ENCODE data around the gene SLC4A11.

SLC4A11 gene

GRCh38 chr20:3258429-3258828 lies 19.4 kb upstream of the SLC4A11 start:
- H3K27me3 Mint-ChIP-seq: no peaks in the 10 kb centered on the region
- H3K4me1 Mint-ChIP-seq: no peaks in the 10 kb centered on the region
- DNase-seq (ENCODE audit: low spot score in 2 of 2): no peak
- H3K27ac Mint-ChIP-seq: no peak overlapping the region
- no peak overlapping the region for H3K4me3 Mint-ChIP-seq
- H3K9me3 Mint-ChIP-seq: no peaks in the 10 kb centered on the region
- H3K36me3 Mint-ChIP-seq: peaks cover 31% of the 10 kb centered on the region
- ATAC-seq (ENCODE audit: low read depth): no peak

- no peaks in the 10 kb centered on the region for H3K9me3 Mint-ChIP-seq
- H3K36me3 Mint-ChIP-seq: peaks cover 27% of the 10 kb centered on the region
- ATAC-seq (ENCODE audit: low read depth): no peak
- H3K4me1 Mint-ChIP-seq: no peaks in the 10 kb centered on the region
- DNase-seq (ENCODE audit: low spot score in 2 of 2): no peak
- no peak overlapping the region for H3K4me3 Mint-ChIP-seq
- H3K27ac Mint-ChIP-seq: no peak overlapping the region
- H3K27me3 Mint-ChIP-seq: no peaks in the 10 kb centered on the region
Measured at GRCh38 chr20:3255728-3256127, 16.7 kb upstream of the SLC4A11 start.

DNA sequence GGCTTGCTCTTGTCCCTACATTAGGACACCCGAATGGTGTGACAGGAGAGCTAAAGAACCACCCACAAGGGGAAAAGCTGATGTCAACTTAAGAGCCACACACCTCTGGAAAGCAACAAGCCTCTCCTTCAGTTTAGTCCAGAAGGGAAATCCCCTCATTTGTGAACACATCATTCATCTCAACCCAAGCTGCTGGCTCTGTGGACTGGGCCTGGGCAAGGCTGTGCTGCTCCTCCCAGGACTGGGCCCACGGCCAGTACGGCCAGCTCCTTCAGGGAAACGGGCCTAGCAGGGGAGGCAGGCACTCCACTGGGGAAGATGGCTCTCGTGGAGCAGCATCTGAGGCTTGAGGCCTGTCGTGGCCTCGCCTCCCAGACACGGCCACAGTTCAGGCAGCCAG lies 12.8 kb upstream of the SLC4A11 start:
- no peak for ATAC-seq (ENCODE audit: low read depth)
- DNase-seq (ENCODE audit: low spot score in 2 of 2): no peak

GRCh38 chr20:3250091-3250504 lies 11.1 kb upstream of the SLC4A11 start:
- Mint-ChIP-seq H3K4me1 (peaks cover 2% of the 10 kb centered on the region), H3K27ac (no peak overlapping the region), H3K36me3 (peaks cover 7% of the 10 kb centered on the region), H3K27me3 (peaks cover 2% of the 10 kb centered on the region), H3K9me3 (no peaks in the 10 kb centered on the region), H3K4me3 (no peak overlapping the region)
- no peak for DNase-seq (ENCODE audit: low spot score in 2 of 2)
- no peak for ATAC-seq (ENCODE audit: low read depth)

More for the DNA sequence above, 12.8 kb upstream of the SLC4A11 start:
- Mint-ChIP-seq H3K4me3 (no peak overlapping the region), H3K27ac (no peak overlapping the region), H3K27me3 (peaks cover 2% of the 10 kb centered on the region), H3K36me3 (peaks cover 17% of the 10 kb centered on the region), H3K9me3 (no peaks in the 10 kb centered on the region), H3K4me1 (peaks cover 2% of the 10 kb centered on the region)

DNA sequence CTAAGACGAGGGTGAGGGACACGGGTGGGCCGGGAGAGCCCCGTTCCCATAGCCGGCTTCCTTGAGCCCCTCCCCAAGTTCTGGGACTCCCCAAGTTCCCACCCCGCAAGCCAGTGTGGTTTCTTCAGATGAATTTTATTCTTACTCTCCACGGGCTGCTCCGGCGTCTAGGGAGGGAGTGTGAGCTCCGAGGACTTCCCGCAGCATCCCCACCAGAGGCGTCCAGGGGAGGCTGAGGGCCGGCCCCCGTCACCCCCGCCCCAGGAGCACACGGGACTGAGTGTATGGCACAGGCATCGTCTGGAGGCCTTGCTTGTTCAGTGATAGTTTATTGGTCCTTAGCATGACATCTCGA lies 10.0 kb upstream of the SLC4A11 start:
- no peak overlapping the region for H3K27ac Mint-ChIP-seq
- peaks cover 2% of the 10 kb centered on the region for H3K4me1 Mint-ChIP-seq
- H3K9me3 Mint-ChIP-seq: no peaks in the 10 kb centered on the region
- H3K27me3 Mint-ChIP-seq: peaks cover 2% of the 10 kb centered on the region
- ATAC-seq (ENCODE audit: low read depth) (no peak), DNase-seq (ENCODE audit: low spot score in 2 of 2) (no peak)
- peaks cover 5% of the 10 kb centered on the region for H3K36me3 Mint-ChIP-seq
- H3K4me3 Mint-ChIP-seq: peak overlapping the region; percentile 51

DNA sequence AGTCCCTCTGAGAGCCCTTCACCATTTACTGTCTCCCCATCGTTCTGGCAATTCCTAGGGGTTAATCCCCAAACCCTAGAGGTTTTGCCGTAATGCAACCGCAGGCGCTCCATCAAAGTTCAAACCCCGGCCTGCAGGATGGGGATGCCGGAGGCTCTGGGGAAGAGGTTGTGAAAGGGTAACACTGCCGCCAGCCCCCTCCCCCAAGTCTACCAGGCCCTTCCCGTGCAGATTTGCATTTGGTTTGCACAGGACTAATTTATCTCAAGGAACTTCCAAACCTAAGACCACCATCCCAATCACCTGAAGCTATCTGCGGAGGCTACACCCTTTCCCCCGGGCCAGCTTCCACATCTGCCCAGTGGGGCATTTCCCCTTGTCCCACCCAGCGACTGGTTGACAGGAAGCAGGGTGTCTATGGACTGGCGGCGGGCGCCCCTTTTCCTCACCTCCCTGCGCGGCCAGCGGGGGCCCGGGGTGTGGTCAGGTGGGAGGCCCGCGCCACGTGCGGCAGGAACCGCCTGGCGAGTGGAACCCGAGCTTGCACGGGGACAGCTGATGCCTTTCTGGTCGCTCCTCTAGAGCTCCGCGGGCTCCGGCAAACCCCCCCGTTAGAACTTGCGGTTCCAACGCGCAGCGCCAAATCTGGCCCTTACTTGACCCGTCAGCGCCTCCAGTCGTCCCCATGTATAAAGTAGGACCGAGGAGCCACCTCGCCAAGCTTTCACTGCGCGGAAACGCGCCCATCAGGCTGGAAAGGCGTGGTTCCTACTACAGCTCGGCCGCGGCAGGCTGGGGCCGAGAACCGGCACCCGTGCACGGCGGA lies 9.4 kb upstream of the SLC4A11 start:
- Mint-ChIP-seq H3K9me3 (no peaks in the 10 kb centered on the region), H3K4me3 (peak overlapping the region; percentile 51), H3K27me3 (peaks cover 3% of the 10 kb centered on the region), H3K36me3 (peaks cover 5% of the 10 kb centered on the region), H3K27ac (no peak overlapping the region), H3K4me1 (peaks cover 2% of the 10 kb centered on the region)
- ATAC-seq (ENCODE audit: low read depth): peak; percentile 50
- DNase-seq (ENCODE audit: low spot score in 2 of 2): no peak

DNA sequence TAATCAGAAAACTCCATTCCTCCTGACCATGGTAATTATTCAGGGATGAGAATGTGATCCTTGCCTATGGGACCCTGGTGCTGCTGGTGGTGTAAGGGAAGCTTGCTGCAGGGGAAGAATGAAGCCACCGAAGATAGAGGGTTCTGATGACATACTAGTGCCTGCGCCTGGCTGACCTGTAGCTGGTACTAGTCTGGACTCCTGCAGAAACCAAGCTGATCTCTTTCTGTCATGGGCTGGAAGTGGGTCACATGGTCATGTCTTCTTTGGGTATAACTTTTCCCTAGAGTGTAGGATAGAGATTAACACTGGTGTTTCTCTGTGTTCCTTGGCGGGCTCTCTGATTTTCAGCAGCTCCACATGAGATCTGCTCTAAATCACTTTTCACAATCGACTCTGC lies 8.6 kb upstream of the SLC4A11 start:
- Mint-ChIP-seq H3K36me3 (peaks cover 5% of the 10 kb centered on the region), H3K27me3 (peaks cover 3% of the 10 kb centered on the region), H3K4me3 (peak overlapping the region; percentile 11), H3K9me3 (no peaks in the 10 kb centered on the region), H3K4me1 (peaks cover 2% of the 10 kb centered on the region), H3K27ac (no peak overlapping the region)
- DNase-seq (ENCODE audit: low spot score in 2 of 2) (no peak), ATAC-seq (ENCODE audit: low read depth) (no peak)

GRCh38 chr20:3246682-3247081 lies 7.7 kb upstream of the SLC4A11 start:
- Mint-ChIP-seq H3K4me3 (no peak overlapping the region), H3K27ac (no peak overlapping the region), H3K4me1 (peaks cover 2% of the 10 kb centered on the region), H3K9me3 (no peaks in the 10 kb centered on the region), H3K36me3 (no peaks in the 10 kb centered on the region), H3K27me3 (peaks cover 3% of the 10 kb centered on the region)
- no peak for ATAC-seq (ENCODE audit: low read depth)
- no peak for DNase-seq (ENCODE audit: low spot score in 2 of 2)

- Mint-ChIP-seq H3K36me3 (no peaks in the 10 kb centered on the region), H3K4me3 (no peak overlapping the region), H3K9me3 (no peaks in the 10 kb centered on the region), H3K27me3 (peaks cover 7% of the 10 kb centered on the region), H3K4me1 (peaks cover 2% of the 10 kb centered on the region), H3K27ac (no peak overlapping the region)
- ATAC-seq (ENCODE audit: low read depth) (no peak), DNase-seq (ENCODE audit: low spot score in 2 of 2) (no peak)
Measured at GRCh38 chr20:3245711-3246110, 6.7 kb upstream of the SLC4A11 start.

DNA sequence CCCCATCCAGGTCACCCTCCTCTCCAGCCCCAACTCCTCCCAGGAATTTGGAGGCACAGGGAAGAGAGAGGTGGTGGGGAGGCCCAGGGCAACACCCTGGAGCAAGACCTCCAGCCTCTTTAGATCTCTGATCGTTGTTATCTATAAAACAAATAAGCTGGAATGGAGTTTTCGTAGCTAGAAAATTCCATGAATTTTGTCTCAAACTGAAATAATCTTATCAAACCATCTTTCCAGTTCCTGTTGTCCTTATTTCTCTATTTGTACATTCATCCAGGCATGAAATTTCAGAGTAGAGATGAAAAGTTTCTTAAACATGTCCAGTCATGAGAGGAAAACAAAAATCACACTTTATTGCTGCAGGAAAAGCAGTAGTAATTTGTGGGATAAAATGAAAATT lies 6.2 kb upstream of the SLC4A11 start:
- ATAC-seq (ENCODE audit: low read depth): no peak
- Mint-ChIP-seq H3K36me3 (no peaks in the 10 kb centered on the region), H3K27ac (no peak overlapping the region), H3K9me3 (no peaks in the 10 kb centered on the region), H3K4me3 (no peak overlapping the region), H3K27me3 (peaks cover 5% of the 10 kb centered on the region), H3K4me1 (peaks cover 2% of the 10 kb centered on the region)
- no peak for DNase-seq (ENCODE audit: low spot score in 2 of 2)

- no peaks in the 10 kb centered on the region for H3K9me3 Mint-ChIP-seq
- no peaks in the 10 kb centered on the region for H3K36me3 Mint-ChIP-seq
- peaks cover 7% of the 10 kb centered on the region for H3K4me1 Mint-ChIP-seq
- H3K4me3 Mint-ChIP-seq: no peak overlapping the region
- H3K27ac Mint-ChIP-seq: no peak overlapping the region
- no peak for ATAC-seq (ENCODE audit: low read depth)
- DNase-seq (ENCODE audit: low spot score in 2 of 2): no peak
- H3K27me3 Mint-ChIP-seq: peaks cover 8% of the 10 kb centered on the region
Measured at GRCh38 chr20:3244613-3245012, 5.6 kb upstream of the SLC4A11 start.

DNA sequence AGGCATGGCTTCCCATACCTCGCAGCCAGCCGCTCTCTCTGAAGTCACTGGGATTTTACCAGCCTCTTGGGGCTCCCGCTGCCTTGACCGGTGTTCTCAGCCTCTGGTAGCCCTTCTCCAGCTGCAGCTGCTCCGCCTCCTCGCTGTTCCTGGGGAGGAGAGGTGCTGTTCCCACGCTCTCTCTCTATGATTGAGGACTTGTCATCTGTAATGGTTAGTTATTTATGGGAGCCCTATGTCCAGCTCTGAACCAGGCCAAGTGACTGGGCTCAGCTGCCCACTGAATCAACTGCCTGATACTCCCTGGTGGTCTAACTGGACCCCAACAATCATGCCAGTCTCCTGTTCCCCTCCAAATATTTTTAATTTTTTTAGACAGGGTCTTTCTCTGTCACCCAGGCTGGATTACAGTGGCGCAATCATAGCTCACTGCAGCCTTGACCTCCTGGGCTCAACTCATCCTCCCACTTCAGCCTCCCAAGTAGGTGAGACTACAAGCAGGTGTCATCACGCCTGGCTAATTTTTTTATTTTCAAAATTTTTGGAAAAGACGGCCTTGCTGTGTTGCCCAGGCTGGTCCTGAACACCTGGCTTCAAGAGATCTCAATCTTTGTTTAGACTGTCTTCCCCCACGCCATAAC lies 4.8 kb upstream of the SLC4A11 start:
- H3K4me1 Mint-ChIP-seq: peaks cover 9% of the 10 kb centered on the region
- ATAC-seq (ENCODE audit: low read depth): no peak
- no peaks in the 10 kb centered on the region for H3K9me3 Mint-ChIP-seq
- no peak for DNase-seq (ENCODE audit: low spot score in 2 of 2)
- H3K4me3 Mint-ChIP-seq: no peak overlapping the region
- H3K27me3 Mint-ChIP-seq: peaks cover 10% of the 10 kb centered on the region
- H3K27ac Mint-ChIP-seq: no peak overlapping the region
- H3K36me3 Mint-ChIP-seq: no peaks in the 10 kb centered on the region

DNA sequence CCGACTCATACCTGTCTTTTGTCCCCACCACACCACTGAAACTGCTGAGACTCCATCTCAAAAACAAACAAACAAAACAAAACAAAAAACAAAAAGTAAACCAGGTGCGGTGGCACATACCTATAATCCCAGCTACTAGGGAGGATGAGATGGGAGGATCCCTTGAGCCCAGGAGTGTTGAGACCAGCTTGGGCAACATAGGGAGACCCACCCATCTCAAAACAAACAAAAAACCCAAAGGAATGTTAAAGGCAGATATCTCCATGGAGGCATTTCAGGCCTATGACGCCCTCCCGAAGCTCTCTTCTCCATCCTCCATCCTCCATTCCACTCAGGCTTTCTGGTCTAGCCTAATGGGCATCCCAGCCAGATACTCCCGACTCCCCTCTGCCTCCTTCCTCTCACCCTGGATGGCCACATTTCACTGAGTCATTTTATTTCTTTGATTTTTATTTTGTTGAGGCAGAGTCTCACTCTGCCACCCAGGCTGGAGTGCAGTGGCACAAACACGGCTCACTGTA lies 3.2 kb upstream of the SLC4A11 start:
- ATAC-seq (ENCODE audit: low read depth) (no peak), DNase-seq (ENCODE audit: low spot score in 2 of 2) (no peak)
- Mint-ChIP-seq H3K27ac (no peak overlapping the region), H3K9me3 (no peaks in the 10 kb centered on the region), H3K4me3 (no peak overlapping the region), H3K4me1 (peaks cover 7% of the 10 kb centered on the region), H3K36me3 (no peaks in the 10 kb centered on the region), H3K27me3 (peaks cover 14% of the 10 kb centered on the region)

DNA sequence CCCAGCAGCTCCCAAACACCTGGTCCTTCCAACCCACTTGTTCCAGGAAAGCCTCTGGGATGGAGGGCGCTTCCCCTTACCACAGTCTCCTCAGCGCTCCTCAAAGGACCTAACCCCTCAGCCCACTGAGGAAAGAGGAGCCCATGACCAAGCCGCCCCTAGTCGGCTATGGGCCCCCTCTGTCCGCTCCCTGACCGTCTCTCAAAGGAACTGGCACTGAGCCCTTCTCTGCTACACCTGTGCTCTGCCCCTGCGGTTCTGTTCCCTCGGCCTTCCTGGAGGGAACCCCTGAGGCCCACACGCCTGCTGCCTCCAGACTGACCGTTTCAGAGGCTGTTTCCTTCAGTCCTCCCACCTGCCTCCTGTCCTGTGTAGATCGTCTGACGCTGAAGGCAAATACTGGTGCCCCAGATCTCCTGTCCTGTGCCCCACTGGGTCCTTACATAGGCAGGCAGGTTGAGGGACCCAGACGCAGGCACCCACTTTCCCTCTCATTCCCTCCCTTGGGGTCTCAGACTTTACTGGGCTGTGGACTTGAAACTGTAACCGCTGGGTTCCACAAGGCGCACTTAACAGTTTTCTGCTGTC lies 1.9 kb upstream of the SLC4A11 start:
- peak overlapping the region; percentile 48 for H3K4me3 Mint-ChIP-seq
- no peaks in the 10 kb centered on the region for H3K9me3 Mint-ChIP-seq
- H3K4me1 Mint-ChIP-seq: peaks cover 9% of the 10 kb centered on the region
- no peaks in the 10 kb centered on the region for H3K36me3 Mint-ChIP-seq
- no peak for DNase-seq (ENCODE audit: low spot score in 2 of 2)
- H3K27me3 Mint-ChIP-seq: peaks cover 26% of the 10 kb centered on the region
- ATAC-seq (ENCODE audit: low read depth): no peak
- H3K27ac Mint-ChIP-seq: no peak overlapping the region

Measured in memory B cell (primary cell).